Erythroblast (primary cell): ENCODE results near the gene CASP12.

Experiments
- DNase-seq, 2 experiments: peaks; one replicate each; lab custom pipeline; 2025; lab: John Stamatoyannopoulos, UW
- GATA1 ChIP-seq: IDR thresholded peaks from 2 replicates; pipeline ENCODE4 v1.6.1; 2011; ENCODE audit warnings: low read depth, mild to moderate bottlenecking, control low read depth, low read length, moderate library complexity
- POLR2A ChIP-seq: IDR thresholded peaks from 2 replicates; pipeline ENCODE4 v1.6.1; 2011; ENCODE audit warnings: mild to moderate bottlenecking, low read length

Gene CASP12

DNA sequence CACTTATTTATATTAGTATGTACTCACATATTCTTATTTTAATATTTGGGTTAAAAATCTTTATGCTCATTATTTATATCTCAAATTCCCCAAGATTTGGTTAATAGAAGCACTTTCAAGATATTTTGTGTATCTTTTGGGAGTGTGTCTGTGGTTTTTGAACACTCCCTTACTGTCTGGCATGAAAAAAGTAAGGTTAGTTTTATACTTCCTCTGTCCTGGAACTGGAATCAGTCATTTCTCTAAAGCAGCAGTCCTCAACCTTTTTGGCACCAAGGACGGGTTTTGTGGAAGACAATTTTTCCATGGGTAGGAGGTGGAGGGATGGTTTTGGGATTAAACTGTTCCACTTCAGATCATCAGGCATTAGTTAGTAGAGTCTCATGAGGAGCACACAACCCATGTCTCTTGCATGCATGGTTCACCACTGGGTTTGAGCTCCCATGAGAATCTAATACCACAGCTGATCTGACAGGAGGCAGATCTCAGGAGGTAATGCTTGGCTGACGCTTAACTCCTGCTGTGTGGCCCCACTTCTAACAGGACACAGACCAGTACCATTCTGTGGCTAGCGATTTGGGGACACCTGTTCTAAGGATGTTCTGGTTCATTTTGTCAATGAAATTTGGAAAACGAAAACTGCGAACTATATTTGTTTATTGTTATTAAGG lies 60.2 kb downstream of the CASP12 start:
- no peak for TF ChIP-seq POLR2A
- no peak for TF ChIP-seq GATA1
- no peak for DNase-seq

DNA sequence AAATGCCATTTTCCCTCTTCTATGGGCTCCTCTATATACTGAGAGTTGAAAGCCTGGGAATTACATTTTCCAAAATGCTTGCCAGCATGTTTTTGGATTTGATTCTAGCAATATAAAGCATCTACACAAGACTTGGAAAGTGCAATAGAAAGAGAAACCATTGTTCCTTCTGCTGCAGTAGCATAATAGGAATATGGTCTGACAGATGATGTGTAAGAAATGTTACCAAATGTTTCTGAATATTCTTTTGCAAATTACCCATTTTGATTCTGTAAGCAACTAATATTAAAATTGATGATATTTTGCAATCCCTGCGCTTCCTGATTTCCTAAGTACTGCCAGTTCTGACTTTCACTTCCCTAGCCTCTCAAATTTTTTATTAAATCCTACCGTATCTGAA lies 61.6 kb downstream of the CASP12 start:
- DNase-seq: no peak
- TF ChIP-seq POLR2A (no peak), GATA1 (no peak)
